ENCODE data around the gene SLC8A1. TPM values are rescaled to one million over a fixed set of nuclear protein-coding genes. Genes with fewer than 3 reads are reported as not detected.

SLC8A1 gene
- polyA plus RNA-seq, 4 donors: 66.4 to 109 (median 72.6) TPM

GRCh38 chr2:40210344-40210967, 241.4 kb downstream of the SLC8A1 start:
- DNase-seq (ENCODE audit: low read depth in 4 of 4, low spot score in 3 of 4): no peak

DNA sequence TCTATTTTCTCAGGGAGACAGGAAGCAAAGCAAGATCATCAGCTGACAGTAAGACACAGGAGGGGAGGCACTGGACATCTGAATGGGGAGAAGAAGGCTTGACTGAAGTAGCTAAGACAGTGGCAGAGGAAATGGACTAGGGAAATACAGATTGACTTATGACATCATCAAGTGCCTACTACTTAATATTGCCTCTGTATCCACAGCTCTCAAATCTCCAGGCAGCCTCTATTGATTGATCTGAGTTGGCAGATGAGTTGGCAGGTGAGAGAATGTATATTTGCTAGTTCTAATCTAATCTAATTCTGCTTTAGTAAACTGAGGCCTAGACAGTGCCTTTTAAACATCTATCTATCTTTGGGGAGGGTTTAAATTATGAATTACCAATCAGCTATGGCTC, 242.1 kb downstream of the SLC8A1 start:
- no peak for DNase-seq (ENCODE audit: low read depth in 4 of 4, low spot score in 3 of 4)

DNA sequence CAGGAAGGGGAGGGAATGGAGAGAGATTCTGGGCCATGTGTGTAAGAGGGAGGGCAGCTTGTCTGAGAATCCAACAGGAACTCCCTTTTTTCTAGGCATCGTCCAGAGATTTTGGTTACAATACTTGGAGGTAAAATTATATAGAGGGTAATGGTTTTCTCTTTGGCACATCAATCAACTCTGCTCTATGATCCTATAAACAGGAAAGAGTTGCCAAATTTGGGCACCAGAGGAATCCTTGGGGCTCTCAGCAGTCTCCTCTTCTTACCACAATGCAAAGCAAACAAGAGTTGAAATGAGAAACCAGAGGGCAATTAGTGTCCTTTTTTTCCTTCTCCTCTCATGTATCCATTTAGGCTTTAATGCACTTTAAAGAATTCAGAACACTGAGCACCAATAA, 243.4 kb downstream of the SLC8A1 start:
- no peak for DNase-seq (ENCODE audit: low read depth in 4 of 4, low spot score in 3 of 4)

DNA sequence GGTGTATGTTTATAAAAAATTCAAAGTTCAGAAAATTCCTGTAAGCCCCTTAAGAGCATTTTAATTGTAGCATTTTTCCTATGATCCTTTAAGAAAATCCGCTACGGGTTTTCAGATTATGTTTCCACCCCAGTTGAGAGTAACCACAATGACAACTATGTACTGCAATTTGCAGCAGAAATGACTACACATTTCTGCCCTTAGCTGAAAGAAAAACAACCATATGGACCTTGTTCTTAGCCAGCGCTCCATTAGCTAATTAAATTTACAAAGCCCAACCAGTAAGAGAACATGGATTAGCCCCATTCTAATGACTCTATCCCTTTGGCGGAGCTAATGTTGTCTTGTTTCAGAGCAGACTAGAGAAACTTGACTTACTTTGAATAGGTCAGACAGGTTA, 247.6 kb downstream of the SLC8A1 start:
- DNase-seq (ENCODE audit: low read depth in 4 of 4, low spot score in 3 of 4): no peak

DNA sequence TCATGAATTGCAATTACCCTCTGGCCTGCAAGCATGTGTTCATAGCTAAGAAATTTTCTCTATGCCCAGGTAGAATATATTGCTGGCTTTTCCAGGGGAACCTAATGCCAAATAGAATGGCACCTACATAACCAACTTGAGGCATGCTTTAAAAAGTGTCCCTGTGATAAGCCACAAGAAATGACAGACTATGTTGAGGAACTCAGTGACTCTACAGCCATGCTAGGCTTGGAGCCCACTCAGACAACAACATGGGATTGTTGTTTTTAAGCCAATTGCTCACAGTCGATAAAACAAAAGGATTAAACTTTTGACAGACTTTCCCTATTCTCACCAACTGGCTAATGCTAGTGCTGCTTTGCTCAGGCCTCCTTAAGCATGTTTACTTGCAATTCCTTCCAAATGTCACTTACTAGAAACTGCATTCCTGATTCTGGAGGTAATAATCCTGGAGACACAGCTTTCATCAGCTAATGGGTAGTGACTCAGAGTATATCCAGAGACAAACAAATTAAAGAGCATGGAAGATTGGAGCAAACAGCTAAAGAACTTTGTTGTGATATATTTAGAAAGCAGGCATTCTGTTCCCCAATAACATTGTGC, 249.0 kb downstream of the SLC8A1 start:
- no peak for DNase-seq (ENCODE audit: low read depth in 4 of 4, low spot score in 3 of 4)

DNA sequence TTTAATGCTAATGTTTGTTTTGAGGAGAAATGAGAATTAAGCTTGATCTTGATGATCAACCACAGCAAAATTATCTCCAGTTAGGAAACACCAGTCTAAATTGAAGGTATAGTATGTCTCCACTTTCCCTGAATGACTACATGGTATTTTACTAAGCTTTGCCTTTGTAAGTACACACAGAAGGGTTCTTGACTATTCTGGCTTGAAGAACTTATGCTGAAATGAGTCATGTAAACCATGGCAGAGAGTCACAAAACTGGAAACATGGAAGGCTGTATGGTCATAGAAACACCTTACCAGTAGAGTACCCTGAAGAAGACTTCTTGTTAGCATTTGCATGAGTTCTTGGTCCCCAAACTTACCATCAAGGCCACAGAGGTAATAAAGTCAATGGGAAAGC, 250.5 kb downstream of the SLC8A1 start:
- DNase-seq (ENCODE audit: low read depth in 4 of 4, low spot score in 3 of 4): no peak

DNA sequence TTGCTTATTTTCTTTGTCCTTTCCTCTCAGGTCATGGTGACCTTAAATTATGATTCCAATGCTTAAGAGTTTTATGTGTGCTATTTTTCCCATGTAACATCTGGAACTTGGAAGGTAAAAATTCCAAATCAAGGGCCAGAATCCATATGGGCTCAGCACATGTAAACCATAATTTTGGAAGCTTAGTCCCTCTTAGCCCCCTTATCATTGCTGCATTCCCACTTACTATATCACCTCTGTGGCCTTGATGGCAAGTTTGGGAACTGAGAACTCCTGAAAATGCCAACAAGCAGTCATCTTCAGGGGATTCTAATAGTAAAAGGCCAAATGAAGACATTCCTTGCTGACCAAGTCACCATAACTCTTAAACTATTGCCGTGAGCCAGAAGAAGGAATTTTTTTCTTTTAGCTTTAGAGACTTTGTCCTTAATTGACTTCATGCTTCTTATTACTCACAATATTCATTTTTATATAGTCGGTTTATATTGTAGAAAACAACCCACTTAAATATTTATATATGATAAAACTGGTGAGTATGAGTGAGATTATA, 251.4 kb downstream of the SLC8A1 start:
- no peak for DNase-seq (ENCODE audit: low read depth in 4 of 4, low spot score in 3 of 4)

GRCh38 chr2:40199771-40200170, 252.1 kb downstream of the SLC8A1 start:
- DNase-seq (ENCODE audit: low read depth in 4 of 4, low spot score in 3 of 4): no peak

GRCh38 chr2:40197121-40197520, 254.8 kb downstream of the SLC8A1 start:
- no peak for DNase-seq (ENCODE audit: low read depth in 4 of 4, low spot score in 3 of 4)

- DNase-seq (ENCODE audit: low read depth in 4 of 4, low spot score in 3 of 4): no peak
Observed at GRCh38 chr2:40193670-40194026, 258.2 kb downstream of the SLC8A1 start.

GRCh38 chr2:40192864-40193669, 258.8 kb downstream of the SLC8A1 start:
- no peak for DNase-seq (ENCODE audit: low read depth in 4 of 4, low spot score in 3 of 4)

DNA sequence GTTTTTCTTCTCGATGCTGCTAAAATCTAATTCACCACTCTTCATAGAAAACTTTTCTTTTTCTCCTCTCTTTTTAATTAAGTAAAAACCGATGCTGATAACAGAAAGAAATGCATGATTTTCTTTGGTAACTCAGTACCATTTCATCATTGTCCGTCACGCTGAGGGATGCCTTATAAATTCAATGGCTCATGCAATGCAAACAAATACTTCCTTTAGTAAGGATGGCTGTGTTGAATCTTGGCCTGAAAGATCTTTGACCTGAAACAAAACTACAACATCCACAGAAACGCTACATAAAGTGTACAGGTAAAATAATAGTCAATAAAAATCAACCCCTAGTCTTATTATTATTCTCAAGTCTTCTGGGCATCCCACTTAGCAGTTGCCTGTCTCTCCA, 261.4 kb downstream of the SLC8A1 start:
- no peak for DNase-seq (ENCODE audit: low read depth in 4 of 4, low spot score in 3 of 4)

- no peak for DNase-seq (ENCODE audit: low read depth in 4 of 4, low spot score in 3 of 4)
Observed at GRCh38 chr2:40189881-40190280, 262.0 kb downstream of the SLC8A1 start.

- DNase-seq (ENCODE audit: low read depth in 4 of 4, low spot score in 3 of 4): no peak
Observed at GRCh38 chr2:40187054-40187453, 264.8 kb downstream of the SLC8A1 start.

DNA sequence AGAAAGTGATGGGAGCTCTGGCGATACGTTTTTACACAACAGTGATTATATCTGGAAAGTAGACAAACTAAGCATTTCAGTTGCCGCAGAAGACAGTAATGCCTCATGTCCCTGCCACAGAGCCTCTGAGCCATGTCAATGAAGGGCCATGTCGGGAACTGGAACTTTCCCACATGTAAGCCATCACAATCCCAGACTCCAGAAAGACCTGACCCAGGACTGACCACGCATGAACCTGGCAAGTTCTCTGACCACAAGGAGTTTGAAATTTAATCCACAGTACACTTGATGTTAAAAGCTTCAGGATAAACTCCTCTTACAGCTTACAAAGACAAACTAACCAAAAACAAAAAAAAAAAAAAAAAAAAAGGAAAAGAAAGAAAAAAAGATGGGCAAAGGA, 267.3 kb downstream of the SLC8A1 start:
- DNase-seq (ENCODE audit: low read depth in 4 of 4, low spot score in 3 of 4): no peak

DNA sequence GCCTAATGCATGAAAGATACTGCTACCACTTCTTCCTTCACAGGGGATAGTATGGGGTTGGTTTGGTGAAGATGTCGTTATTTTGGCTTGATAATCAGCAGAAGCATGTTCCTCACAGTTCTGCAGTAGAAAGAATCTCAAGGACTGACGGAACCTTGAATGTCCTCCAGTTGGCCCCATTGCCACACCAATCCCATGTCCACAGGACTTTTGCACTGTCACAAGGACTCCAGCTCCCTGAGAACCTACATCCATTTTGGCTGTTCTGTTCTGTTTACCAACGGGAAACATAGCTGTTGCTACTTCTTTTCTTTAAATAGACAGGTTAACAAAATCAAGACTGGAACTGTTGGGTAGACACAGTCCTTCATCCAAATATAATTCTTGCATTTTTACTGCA, 270.0 kb downstream of the SLC8A1 start:
- DNase-seq (ENCODE audit: low read depth in 4 of 4, low spot score in 3 of 4): no peak

DNA sequence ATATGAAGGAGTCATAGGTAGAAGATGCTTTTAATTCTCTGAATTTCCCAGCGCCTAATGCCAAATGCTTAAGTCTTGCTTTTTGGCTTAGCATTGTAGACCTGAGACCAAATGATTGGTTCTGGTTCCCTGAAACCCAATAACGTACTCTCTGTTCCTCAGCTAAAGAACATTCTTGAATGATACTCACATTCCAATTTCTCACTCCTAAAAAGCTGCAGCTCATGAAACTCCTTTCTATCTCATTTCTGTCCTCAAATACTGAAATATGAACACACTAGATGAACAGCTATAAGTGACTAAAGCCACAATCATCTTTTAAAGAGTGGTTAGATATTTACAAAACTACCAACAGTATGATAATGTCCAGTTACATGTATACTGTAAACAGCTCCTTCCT, 272.1 kb downstream of the SLC8A1 start:
- DNase-seq (ENCODE audit: low read depth in 4 of 4, low spot score in 3 of 4): no peak

- no peak for DNase-seq (ENCODE audit: low read depth in 4 of 4, low spot score in 3 of 4)
Observed at GRCh38 chr2:40178971-40179370, 272.9 kb downstream of the SLC8A1 start.

DNA sequence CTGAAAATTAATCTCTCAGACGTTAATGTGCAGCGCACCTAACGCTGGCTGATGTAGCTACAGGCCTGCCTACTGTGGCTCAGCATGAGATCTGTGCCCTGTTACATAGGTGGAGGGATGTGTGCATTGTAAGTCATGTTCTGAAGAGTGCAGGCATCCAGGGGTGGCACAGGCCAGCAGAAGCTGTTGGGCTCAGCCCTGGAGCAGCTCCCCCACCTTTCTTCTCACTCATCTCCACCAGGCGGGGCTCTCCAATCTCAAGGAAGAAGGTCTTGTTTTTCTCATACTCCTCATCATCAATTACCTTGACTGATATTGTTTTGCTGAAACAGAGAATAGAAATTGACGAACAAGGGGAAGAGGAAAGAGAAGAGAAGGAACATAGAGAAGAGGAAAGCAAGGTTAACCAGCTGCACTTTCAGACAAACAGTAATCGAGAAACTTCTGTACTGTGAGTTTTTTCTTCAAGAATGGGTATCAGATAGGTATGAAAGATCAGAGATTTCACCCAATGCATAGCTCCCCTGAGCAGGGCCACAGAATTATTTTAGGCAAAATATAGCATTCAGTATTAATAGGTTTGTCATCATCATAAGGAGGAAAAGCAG, 273.6 kb downstream of the SLC8A1 start:
- no peak for DNase-seq (ENCODE audit: low read depth in 4 of 4, low spot score in 3 of 4)

- no peak for DNase-seq (ENCODE audit: low read depth in 4 of 4, low spot score in 3 of 4)
Observed at GRCh38 chr2:40177366-40177765, 274.5 kb downstream of the SLC8A1 start.

DNA sequence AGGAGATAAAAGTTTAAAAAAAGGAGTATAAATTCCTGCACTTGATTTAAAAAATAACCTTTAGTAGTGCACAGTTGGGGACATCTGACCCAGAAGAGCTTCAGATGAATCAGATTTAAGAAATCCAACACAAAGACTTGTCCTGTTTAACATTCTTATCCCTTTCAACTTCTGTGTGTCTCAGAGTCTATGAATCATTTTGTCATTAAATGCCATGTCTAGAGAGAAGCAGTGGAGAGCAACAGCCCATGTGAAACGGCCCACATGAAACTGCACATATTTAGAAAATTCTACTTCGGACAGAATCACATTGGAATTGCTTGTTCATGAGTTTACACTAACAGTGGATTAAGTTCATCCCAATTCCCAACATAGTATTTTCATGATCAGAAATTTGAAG, 278.6 kb downstream of the SLC8A1 start:
- no peak for DNase-seq (ENCODE audit: low read depth in 4 of 4, low spot score in 3 of 4)
